Psoas muscle (tissue), 8 donors: ENCODE data around the gene RAB4B. TPM values are rescaled to one million over a fixed set of nuclear protein-coding genes. Genes with fewer than 3 reads are reported as not detected.

Experiments
- ATAC-seq, 4 donors: fragments of 200-7000 bp; cut with Tn5 transposase; one replicate each; pipeline ENCODE4 v1.9.1; 2020; ENCODE audit warnings: moderate library complexity in 3 of 4, mild to moderate bottlenecking in 2 of 4
- DNase-seq, 2 donors: peaks; one replicate each; pipeline ENCODE4 v3.0.0-alpha.2; 2020
- H3K27ac ChIP-seq: fragments of 200-600 bp; one replicate; pipeline ENCODE4 v1.8.0; 2022
- H3K27me3 ChIP-seq, 3 donors: fragments of 200-600 bp in 1 of 3; one replicate each; pipeline versions ENCODE4 v1.6.1 to v1.8.0; 2013 to 2022; ENCODE audit warnings: low read length in 2 of 3, mild to moderate bottlenecking in 2 of 3, moderate library complexity in 1 of 3; ENCODE audit not compliant: insufficient read depth in 3 of 3
- H3K36me3 ChIP-seq, 2 donors: fragments of 200-600 bp in 1 of 2; one replicate each; pipeline versions ENCODE4 v1.6.1 to v1.8.0; 2013 to 2022; ENCODE audit warnings: low read depth in 1 of 2, mild to moderate bottlenecking in 1 of 2, moderate library complexity in 1 of 2; ENCODE audit not compliant: insufficient read depth in 1 of 2
- H3K4me1 ChIP-seq: fragments of 200-600 bp; one replicate; pipeline ENCODE4 v1.8.0; 2022
- H3K4me3 ChIP-seq: fragments of 200-600 bp; one replicate; pipeline ENCODE4 v1.8.0; 2022; ENCODE audit warnings: mild to moderate bottlenecking
- H3K9me3 ChIP-seq: fragments of 200-600 bp; one replicate; pipeline ENCODE4 v1.8.0; 2022
- WGBS, 3 donors: extraction: QIAGEN DNeasy Blood & Tissue Kit; methylation state at CpG; one replicate each; pipeline versions ENCODE4 v1.1.6 to v1.1.7; 2013; 5-methylcytosine and 5-hydroxymethylcytosine counted together
- intact Hi-C, 2 donors: fragments of 100-400 bp; cut with DNase I; formaldehyde crosslinking; loops; one replicate each; pipeline versions ENCODE4 v1.11.0 to v1.14.2; 2022
- polyA plus RNA-seq, 3 donors: library from polyadenylated mRNA; stranded (reverse); fragments of 200-250 nt; gene quantifications; one replicate each; pipeline ENCODE4 v1.2.3, GENCODE V29; 2013
- total RNA-seq, 4 donors: library from RNA; stranded (reverse); fragmentation: NEBNext Ultra II Directional in 2 of 4; extraction: Animal tissue kit (Norgen Biotek cat#: 25700) in 2 of 4; gene quantifications; one replicate each; pipeline versions ENCODE4 v1.2.1 to v1.2.4, GENCODE V29; 2021 to 2023
- TF ChIP-seq, protein P1 (sequence below): fragments of 200-600 bp; IDR thresholded peaks from one replicate; pipeline ENCODE4 v1.8.0; 2022; ENCODE audit warnings: antibody characterized with exemption
- donor health status: healthy with polysubstance abuse.
- donor health status: DM: no; HTN: no; CAD: no; lungs with moderate emphysema.
- donor health status: Bipolar disorder and iron deficiency.
- donor health status: healthy.
- donor health status: DM: yes; HTN: yes; CAD: no.
- donor health status: DM: no; HTN: no; CAD: no.
- donor health status: DM: no; HTN: no; CAD: no.
- donor health status: DM: yes; HTN: yes; CAD: no.

The RAB4B gene
- total and polyA plus RNA-seq, 7 donors: 8.2 to 28.7 (median 14.5) TPM

DNA sequence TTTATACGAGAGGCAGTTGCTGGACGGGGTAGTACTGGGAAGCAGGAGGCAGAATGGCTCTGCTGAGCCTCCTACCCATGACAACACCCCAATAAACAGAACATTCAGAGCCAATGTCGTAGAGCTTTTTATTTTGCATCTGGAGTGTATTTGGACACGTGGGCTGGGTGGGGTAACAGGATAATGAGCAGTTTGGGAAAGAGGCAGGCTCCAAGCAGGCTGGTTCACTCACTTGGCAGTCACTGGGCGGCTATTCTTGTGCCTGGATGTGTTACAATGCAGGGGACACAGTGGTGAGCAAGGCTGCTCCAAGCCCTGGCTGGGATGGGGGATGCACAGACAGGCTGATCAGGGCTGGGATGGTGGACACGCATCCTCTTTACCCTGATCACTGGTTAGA lies 37.3 kb upstream of the RAB4B start:
- Histone ChIP-seq H3K9me3 (no peaks in the 10 kb centered on the region), H3K36me3 (peaks cover 2 to 74% of the 10 kb centered on the region in 2 donors), H3K4me1 (peaks cover 5% of the 10 kb centered on the region), H3K4me3 (no peak overlapping the region), H3K27ac (peak overlapping the region; percentile 10), H3K27me3 (no peaks in the 10 kb centered on the region)
- DNase-seq (peak; percentile 75 to 86), ATAC-seq (peak; percentile 56 to 86 (median 78))
- intact Hi-C loops: no loop called here
- WGBS, 3 donors: 37 to 60% (median 46%) methylated on average over 6 of the region's 6 CpGs
- TF ChIP-seq, protein P1, sequence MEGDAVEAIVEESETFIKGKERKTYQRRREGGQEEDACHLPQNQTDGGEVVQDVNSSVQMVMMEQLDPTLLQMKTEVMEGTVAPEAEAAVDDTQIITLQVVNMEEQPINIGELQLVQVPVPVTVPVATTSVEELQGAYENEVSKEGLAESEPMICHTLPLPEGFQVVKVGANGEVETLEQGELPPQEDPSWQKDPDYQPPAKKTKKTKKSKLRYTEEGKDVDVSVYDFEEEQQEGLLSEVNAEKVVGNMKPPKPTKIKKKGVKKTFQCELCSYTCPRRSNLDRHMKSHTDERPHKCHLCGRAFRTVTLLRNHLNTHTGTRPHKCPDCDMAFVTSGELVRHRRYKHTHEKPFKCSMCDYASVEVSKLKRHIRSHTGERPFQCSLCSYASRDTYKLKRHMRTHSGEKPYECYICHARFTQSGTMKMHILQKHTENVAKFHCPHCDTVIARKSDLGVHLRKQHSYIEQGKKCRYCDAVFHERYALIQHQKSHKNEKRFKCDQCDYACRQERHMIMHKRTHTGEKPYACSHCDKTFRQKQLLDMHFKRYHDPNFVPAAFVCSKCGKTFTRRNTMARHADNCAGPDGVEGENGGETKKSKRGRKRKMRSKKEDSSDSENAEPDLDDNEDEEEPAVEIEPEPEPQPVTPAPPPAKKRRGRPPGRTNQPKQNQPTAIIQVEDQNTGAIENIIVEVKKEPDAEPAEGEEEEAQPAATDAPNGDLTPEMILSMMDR: no peak

DNA sequence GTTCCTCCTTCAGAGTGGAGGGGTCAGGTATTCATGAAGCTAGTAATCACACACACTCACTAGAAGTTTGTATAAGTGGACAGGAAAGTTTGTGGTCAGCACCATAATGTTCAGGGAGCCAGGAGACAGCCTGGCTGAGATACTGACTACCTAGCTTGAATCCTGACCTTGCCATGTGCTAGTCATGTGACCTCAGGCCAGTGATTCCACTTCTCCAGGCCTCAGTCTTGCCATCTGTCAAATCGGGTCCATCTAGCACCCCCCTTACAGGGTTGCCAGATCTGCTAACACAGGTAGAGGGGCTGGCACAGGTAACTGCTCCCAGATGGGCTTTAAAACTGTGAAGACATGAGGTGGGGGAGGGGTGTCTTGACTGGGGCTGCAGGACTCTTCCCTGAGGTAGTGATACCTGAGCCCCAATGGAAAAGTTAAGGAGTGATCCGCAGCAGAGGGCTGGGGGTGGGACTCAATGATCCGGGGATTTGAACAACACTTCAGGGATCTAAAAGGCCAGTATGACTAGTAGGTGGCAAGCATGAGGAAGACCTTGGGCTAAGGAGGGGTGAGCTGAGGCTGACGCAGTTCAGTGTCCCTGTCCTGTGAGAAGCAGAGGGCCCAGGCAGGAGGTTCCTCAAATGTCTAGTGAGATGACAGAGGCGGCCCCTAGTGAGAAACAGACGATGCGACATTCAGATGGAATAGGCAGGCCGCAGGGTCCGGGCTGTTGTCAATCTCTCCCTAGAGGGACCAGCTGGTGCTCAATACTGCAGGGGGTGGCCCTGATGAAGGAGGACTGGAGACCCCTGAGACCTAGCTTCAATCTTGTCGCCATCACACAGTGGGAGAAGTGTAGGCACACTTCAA lies 36.3 kb upstream of the RAB4B start:
- Histone ChIP-seq H3K4me1 (peaks cover 6% of the 10 kb centered on the region), H3K27me3 (no peaks in the 10 kb centered on the region), H3K27ac (peak overlapping the region; percentile 10), H3K9me3 (no peaks in the 10 kb centered on the region), H3K4me3 (no peak overlapping the region), H3K36me3 (peaks cover 0 to 64% of the 10 kb centered on the region in 2 donors)
- no peak for DNase-seq
- intact Hi-C loops: no loop called here
- WGBS, 3 donors: 67 to 83% (median 75%) methylated on average over 10 of the region's 10 CpGs
- ATAC-seq: peak in 1 of 4 donors; percentile 1
- TF ChIP-seq, protein P1: no peak

DNA sequence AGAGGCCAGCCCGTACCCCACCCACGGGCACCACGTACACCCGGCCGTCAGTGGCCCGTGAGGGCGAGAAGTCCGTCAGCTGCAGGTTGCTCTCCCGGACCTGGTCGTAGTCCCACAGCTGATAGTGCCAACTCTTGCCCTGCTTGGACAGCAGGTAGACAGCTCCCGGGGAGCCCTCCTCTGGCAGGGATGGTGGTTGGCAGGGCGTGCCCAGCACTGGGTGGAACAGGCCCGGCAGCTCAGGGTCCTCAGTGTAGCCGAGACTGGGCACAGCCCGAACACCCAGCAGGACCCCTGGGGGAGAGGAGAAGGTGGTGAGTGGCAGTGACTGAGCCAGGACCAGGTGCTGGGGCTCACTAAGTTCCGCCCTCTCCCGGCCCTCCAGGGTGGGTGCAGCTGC lies 35.6 kb upstream of the RAB4B start:
- intact Hi-C loops: no loop called here
- WGBS, 3 donors: 64 to 81% (median 67%) methylated on average over 16 to 17 of the region's 17 CpGs
- TF ChIP-seq, protein P1: no peak
- peaks cover 6% of the 10 kb centered on the region for H3K4me1 ChIP-seq
- H3K27me3 ChIP-seq: no peaks in the 10 kb centered on the region
- ATAC-seq (peak in 3 of 4 donors; percentile 4 to 23 (median 21)), DNase-seq (no peak)
- H3K27ac ChIP-seq: no peak overlapping the region
- H3K36me3 ChIP-seq: peaks cover 0 to 57% of the 10 kb centered on the region in 2 donors
- no peaks in the 10 kb centered on the region for H3K9me3 ChIP-seq
- no peak overlapping the region for H3K4me3 ChIP-seq

DNA sequence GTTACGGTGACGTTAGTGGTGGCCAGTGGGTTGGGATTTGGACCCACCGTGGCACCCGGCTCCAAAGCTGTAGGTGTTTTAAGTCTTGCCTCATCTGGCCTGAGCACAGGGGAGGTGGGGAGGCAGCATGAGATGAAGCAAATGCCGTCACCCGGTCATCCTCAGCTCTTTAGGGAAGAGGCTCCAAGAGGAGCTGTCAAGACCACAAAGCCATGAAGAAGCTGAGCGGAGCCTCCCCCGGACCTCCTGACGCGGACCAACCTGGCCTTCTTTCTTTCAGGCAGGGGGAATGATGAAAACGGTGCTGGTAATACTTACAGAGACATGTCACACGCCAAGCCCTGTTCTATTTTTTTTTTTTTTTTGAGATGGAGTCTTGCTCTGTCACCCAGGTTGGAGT lies 35.2 kb upstream of the RAB4B start:
- ATAC-seq (no peak), DNase-seq (no peak)
- Histone ChIP-seq H3K27me3 (no peaks in the 10 kb centered on the region), H3K36me3 (peaks cover 0 to 53% of the 10 kb centered on the region in 2 donors), H3K4me3 (no peak overlapping the region), H3K4me1 (peaks cover 6% of the 10 kb centered on the region), H3K9me3 (no peaks in the 10 kb centered on the region), H3K27ac (no peak overlapping the region)
- TF ChIP-seq, protein P1: no peak
- intact Hi-C loops: no loop called here
- WGBS, 3 donors: 86 to 90% (median 86%) methylated on average over 12 of the region's 12 CpGs
